ENCODE measurements around the gene CXCR6.

DNA sequence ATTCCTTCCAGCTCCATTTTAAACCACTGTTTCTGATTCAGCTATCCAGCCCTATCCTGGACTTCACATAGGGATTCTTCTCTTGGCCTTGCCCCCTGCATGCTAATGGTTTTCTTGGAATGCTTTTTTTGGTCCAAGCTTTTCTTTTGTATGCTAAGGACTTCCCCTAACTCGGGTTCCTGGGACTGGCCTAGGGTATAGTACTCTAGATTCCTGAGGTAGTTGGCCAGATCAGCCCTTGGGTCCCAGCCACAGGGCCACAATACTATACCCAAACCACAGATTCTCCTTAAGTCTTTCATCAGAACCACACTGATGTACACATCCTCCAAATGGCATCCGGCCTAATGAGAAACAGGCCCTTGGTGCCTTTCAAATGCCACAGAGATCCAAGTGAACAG lies 49.6 kb downstream of the CXCR6 start:
- no peak for TF ChIP-seq CTCF (IDR thresholded peaks at IDR 0.05; ENCODE audit: poor library complexity, severe bottlenecking)
- no peak for TF ChIP-seq POLR2AphosphoS5 (IDR thresholded peaks at IDR 0.05)

All from neural cell (in vitro differentiated cells).